DMS79 treated with DMSO at 0.1 percent for 48 hours (cell line): Measurements from ENCODE around the gene TMPRSS3.

Experiments
- DNase-seq: peaks from one replicate; lab custom pipeline; 2025; lab: John Stamatoyannopoulos, UW

The TMPRSS3 gene

GRCh38 chr21:42407476-42407875 is 11.6 kb upstream of the TMPRSS3 start:
- DNase-seq: no peak

- DNase-seq: no peak
Observed at GRCh38 chr21:42406866-42407265, 11.0 kb upstream of the TMPRSS3 start.

- DNase-seq: no peak
Observed at GRCh38 chr21:42406201-42406621, 10.4 kb upstream of the TMPRSS3 start.

GRCh38 chr21:42405064-42406013 is 9.5 kb upstream of the TMPRSS3 start:
- DNase-seq: no peak

GRCh38 chr21:42404539-42404938 is 8.7 kb upstream of the TMPRSS3 start:
- no peak for DNase-seq

GRCh38 chr21:42403611-42404231 is 7.9 kb upstream of the TMPRSS3 start, which contains the start of gene UBASH3A:
Gene UBASH3A, plus strand, starts transcription at chr21:42403902. Its CDS starts 44 bp downstream, at chr21:42403946.
- no peak for DNase-seq

GRCh38 chr21:42401820-42402251 is 6.0 kb upstream of the TMPRSS3 start:
- no peak for DNase-seq

- no peak for DNase-seq
Observed at GRCh38 chr21:42401154-42401553, 5.3 kb upstream of the TMPRSS3 start.

GRCh38 chr21:42400525-42400924 is 4.7 kb upstream of the TMPRSS3 start:
- DNase-seq: no peak

GRCh38 chr21:42398436-42399028 is 2.7 kb upstream of the TMPRSS3 start:
- DNase-seq: no peak

GRCh38 chr21:42397746-42398394 is 2.0 kb upstream of the TMPRSS3 start:
- no peak for DNase-seq

- no peak for DNase-seq
Observed at GRCh38 chr21:42396799-42397745, 1.2 kb upstream of the TMPRSS3 start.

GRCh38 chr21:42395302-42395701 is 550 bp downstream of the TMPRSS3 start:
- DNase-seq: no peak

GRCh38 chr21:42393443-42393950 is 2.4 kb downstream of the TMPRSS3 start:
- no peak for DNase-seq

GRCh38 chr21:42392731-42393442 is 3.0 kb downstream of the TMPRSS3 start:
- DNase-seq: no peak

- DNase-seq: no peak
Observed at GRCh38 chr21:42391297-42391696, 4.6 kb downstream of the TMPRSS3 start.

- no peak for DNase-seq
Observed at GRCh38 chr21:42390696-42391095, 5.2 kb downstream of the TMPRSS3 start.

- no peak for DNase-seq
Observed at GRCh38 chr21:42390193-42390592, 5.7 kb downstream of the TMPRSS3 start.

- no peak for DNase-seq
Observed at GRCh38 chr21:42389449-42389835, 6.4 kb downstream of the TMPRSS3 start.
